DMS53 (cell line): ENCODE measurements around the gene PRKD2.

ENCODE experiments used
- DNase-seq: peaks from one replicate; lab custom pipeline; 2025; lab: John Stamatoyannopoulos, UW

Gene PRKD2

GRCh38 chr19:46741447-46741846, 24.5 kb upstream of the PRKD2 start:
- DNase-seq: no peak

DNA sequence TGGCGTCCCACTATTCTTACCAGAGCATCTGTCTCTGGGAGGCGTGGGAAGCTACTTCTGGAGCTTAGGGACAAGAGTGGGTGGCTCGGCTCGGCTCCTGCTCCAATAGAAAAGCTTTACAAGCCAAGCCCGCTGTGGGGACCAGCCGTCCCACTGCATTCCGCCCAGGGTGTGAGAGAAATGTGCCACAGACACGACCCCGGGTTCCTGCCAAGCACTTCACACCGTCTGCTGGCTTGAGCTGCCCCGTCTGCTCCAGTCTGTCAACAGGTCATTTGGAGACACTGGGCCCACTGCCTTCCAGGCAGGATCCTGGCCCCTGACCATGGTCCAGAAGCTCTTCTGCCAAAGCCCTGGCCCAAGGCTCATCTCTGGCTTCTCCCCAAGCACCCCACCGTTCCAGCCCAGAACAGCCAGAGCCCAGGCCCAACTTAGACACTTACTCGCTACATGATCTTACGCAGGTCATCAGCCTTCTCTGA, 22.4 kb upstream of the PRKD2 start:
- no peak for DNase-seq

GRCh38 chr19:46737761-46738171, 20.9 kb upstream of the PRKD2 start:
- DNase-seq: no peak

DNA sequence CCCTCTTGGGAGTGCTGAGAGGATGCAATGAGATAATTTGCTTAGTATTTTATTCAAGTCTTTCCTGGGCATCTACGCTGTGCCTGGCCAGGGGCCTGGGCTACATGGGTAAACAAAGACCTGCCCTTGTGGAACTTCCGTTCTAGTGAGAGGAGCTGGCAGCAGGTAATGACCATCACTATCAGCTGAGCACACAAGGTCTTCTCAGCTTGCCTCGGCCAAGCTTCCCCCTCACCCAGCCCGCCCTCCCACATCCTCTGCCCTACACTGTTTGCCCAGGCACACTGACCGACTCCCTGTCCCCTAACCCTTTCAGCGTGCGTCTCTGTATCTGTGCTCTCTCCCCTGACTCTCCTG, 20.4 kb upstream of the PRKD2 start:
- no peak for DNase-seq

DNA sequence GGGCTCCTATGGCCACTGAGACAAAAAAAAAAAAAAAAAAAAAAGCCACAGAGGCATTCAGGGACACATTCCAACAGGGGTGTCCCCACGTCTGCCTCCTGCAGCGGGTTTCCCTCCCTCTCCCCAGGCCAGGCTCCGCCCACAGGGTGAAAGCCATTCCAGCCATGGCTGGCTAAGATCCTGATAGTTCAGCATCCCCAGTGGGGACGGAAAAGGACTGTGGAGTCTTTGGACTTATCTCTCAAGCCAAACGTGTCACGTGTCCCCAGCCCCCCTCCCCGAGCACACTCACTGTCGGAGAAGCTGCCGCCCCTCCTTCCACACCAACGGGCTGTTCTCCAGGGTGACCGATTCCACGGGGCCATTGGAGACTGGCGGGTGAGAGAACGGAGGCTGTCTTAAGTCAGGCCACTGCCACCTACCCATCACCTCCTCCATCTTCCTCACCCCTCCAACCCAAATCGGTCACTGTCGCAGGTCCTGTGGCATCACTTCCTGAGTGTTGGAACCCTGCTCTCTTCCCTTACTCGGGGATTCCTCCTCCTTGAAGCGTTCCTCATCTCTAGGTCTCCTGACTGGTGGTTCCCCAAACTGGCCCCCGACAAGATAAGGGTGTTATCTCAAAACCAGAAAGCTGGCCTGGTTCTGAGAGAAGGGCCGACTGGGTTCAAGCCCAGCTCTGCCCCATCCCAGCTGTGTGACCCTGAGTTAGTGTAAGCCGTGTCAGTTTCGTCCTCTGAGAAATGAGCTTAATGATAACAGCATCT, 19.8 kb upstream of the PRKD2 start:
- DNase-seq: peak; percentile 16

DNA sequence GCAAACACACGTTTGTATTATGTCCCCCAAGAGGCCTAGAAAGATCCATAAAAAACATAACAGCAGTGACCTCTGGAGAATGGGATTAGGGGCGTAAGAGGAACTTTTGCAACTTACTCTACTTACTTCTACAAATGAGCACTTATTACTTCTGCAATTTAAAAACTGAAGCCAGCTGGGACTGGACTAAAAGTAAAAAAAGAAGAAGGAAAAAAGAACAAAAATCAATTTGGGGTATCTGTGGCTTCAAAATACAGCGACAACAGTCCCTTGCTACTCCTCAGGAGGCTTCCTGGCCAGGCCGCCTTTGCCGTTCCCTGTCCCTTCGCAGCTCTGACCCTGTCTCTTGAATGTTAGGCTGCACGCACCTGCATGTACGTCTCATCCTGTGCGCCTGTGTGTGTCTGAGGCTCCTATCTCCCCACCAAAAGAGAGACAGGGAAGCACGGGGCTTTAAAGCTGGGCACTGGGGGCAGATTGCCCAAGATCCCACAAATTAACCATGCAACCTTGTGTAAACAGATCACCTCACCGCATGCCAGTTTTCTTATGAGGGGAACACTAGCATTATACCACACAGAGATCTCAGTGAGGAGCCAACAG, 16.9 kb upstream of the PRKD2 start:
- no peak for DNase-seq

- DNase-seq: no peak
Measured at GRCh38 chr19:46732966-46733689, 16.2 kb upstream of the PRKD2 start.

DNA sequence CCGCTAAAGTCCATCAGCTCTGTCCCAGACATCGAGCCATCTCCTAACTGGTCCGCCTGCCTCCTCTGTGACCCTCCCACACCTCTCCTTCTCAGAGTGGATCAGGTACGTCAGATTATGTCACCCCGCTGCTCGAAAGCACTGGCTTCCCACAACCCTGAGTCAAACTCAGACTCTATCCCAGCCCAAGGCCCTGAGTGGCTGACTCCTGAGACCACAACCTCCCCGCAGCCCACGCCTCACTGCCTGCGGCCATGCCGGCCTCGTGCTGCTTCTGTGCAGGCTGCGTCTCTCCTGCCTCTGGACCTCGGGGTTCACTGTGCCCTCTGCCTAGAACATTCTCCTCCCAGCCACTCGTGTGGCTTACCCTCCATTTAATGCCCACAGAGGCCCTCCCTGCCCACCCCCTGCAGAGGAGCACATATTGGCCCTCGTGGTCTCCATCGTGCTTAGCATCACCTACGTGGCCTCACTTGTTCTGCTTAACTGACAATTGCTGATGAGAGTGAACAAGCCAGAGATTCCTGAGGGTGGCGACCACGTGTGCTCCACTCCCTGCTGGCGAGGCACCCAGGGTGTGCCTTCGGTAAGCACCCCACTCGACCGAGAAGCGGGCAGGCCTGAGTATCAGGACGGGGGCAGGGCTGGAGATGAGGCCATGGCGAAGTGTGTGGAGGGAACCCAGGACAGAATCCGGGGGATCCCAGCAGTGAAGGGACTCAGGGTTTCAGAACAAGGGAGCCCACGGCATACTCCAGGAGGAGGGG, 15.4 kb upstream of the PRKD2 start:
- no peak for DNase-seq

DNA sequence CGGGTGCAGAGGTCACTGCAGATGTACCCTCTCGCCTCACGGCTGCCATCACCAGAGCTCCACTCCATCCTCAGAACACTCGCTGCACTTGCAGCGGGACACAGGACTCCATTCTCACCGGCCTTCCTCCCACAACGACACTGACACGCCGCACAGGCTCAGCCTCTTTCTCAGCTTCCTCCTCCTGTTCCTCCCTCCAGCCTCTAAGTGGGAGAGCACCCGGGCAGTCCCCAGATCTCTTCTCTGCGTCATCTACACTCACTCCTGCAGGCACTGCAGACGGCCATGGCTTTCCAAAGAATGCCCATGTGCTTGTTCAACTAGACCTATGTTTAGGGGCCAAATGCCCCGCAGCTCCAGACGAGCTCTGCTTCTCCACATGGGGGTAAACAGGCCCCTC, 14.7 kb upstream of the PRKD2 start:
- no peak for DNase-seq

GRCh38 chr19:46731007-46731501, 14.1 kb upstream of the PRKD2 start:
- peak; percentile 30 for DNase-seq

- no peak for DNase-seq
Measured at GRCh38 chr19:46730595-46730994, 13.7 kb upstream of the PRKD2 start.

- no peak for DNase-seq
Measured at GRCh38 chr19:46730187-46730586, 13.3 kb upstream of the PRKD2 start.

DNA sequence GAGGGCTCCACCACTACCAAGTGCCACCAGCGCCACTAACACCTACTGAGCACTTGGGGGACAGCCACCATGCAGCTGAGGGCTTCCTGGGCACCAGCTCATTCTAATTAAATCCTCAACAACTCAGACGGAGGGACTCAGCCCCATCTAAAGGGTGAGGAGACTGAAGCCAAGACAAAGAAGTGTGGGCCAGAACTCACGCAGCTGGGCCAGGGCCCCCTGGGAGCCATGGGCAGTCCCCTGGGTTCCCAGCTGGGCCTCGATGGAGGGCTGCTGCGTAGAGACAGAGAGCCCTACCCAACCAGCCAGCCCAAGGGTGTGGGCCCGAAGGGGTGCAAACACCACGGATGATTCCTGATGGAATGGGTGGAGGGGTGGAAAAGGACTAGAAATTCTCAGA, 12.8 kb upstream of the PRKD2 start:
- DNase-seq: no peak

GRCh38 chr19:46728693-46729339, 11.9 kb upstream of the PRKD2 start:
- peak; percentile 85 for DNase-seq

DNA sequence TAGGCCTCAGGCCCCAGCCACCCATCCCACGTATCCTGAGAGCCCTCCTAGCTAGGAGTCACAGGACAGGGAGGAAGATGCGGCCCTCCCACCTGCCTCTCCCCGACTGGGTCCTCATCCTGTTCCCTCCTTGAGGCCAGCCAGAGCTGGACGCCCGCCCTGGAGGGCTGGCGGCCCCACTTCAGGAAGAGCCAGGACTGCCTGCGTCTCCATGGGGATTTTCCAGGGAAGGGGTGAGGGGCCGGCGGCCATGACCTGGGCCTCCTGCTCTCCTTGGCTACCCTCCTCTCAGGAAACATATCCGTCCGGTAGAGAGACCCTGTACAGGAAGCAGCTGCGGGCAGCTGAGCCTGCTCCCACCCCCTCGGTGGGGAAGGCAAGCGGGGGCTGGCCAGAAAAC, 11.3 kb upstream of the PRKD2 start:
- no peak for DNase-seq

- DNase-seq: no peak
Measured at GRCh38 chr19:46727757-46728156, 10.8 kb upstream of the PRKD2 start.

DNA sequence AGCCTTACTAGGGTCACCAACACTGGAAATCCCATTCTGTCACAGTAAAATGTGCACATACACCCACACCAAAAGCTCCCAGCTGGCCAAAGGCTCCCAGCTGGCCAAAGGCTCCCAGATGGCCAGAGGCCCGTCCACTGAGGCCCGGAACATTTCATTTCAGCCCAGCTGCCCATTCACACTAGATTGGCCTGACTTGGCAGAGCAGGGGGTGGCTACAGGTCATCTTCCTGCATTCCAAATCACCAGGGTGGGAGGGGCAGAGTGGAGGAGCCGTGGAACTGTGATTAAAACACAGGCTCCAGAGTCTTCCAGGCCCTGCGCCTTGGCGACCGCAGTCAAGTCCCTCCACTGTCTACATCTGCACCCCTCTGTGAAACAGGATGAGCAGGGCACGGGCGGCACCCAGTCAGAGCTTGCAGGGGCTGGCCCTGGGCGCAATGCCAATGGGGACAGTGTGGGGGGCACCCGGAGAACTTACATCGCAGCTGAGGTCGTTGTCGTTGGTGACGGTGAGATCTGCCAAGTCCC, 10.1 kb upstream of the PRKD2 start:
- DNase-seq: no peak

GRCh38 chr19:46726551-46726950, 9.6 kb upstream of the PRKD2 start:
- no peak for DNase-seq

- no peak for DNase-seq
Measured at GRCh38 chr19:46725859-46726393, 9.0 kb upstream of the PRKD2 start.

- no peak for DNase-seq
Measured at GRCh38 chr19:46725036-46725820, 8.3 kb upstream of the PRKD2 start.
